Measurements from ENCODE around the gene GCSAML.

The GCSAML gene

GRCh38 chr1:247540581-247540980 is 8.4 kb upstream of the GCSAML start:
- no peak for DNase-seq (ENCODE audit: low read depth, low spot score)
- TF ChIP-seq SUZ12 (IDR thresholded peaks at IDR 0.05; ENCODE audit: extremely low read depth, insufficient read depth, insufficient read length) = no peak
- TF ChIP-seq ZNF274 (IDR thresholded peaks at IDR 0.05; ENCODE audit: low read depth, low read length) = no peak
- no peak for TF ChIP-seq YY1 (IDR thresholded peaks at IDR 0.05; ENCODE audit: insufficient read depth, insufficient read length)
- H3K36me3 ChIP-seq (ENCODE audit: insufficient read depth, insufficient read length, low read length) = no peaks in the 10 kb centered on the region
- H3K4me3 ChIP-seq (ENCODE audit: insufficient read length, low read depth) = no peak overlapping the region
- no peaks in the 10 kb centered on the region for H3K4me1 ChIP-seq (ENCODE audit: insufficient read depth, insufficient read length)
- H3K9ac ChIP-seq (ENCODE audit: insufficient read length, low read depth) = no peak overlapping the region
- no peaks in the 10 kb centered on the region for H3K27me3 ChIP-seq (ENCODE audit: insufficient read depth, insufficient read length)
- H3K9me3 ChIP-seq (ENCODE audit: insufficient read depth, low read length) = no peaks in the 10 kb centered on the region

- no peaks in the 10 kb centered on the region for H3K9me3 ChIP-seq (ENCODE audit: insufficient read depth, low read length)
- no peaks in the 10 kb centered on the region for H3K36me3 ChIP-seq (ENCODE audit: insufficient read depth, insufficient read length, low read length)
- no peak for DNase-seq (ENCODE audit: low read depth, low spot score)
- H3K4me3 ChIP-seq (ENCODE audit: insufficient read length, low read depth) = no peak overlapping the region
- TF ChIP-seq YY1 (IDR thresholded peaks at IDR 0.05; ENCODE audit: insufficient read depth, insufficient read length) = no peak
- no peak for TF ChIP-seq ZNF274 (IDR thresholded peaks at IDR 0.05; ENCODE audit: low read depth, low read length)
- no peak for TF ChIP-seq SUZ12 (IDR thresholded peaks at IDR 0.05; ENCODE audit: extremely low read depth, insufficient read depth, insufficient read length)
- no peak overlapping the region for H3K9ac ChIP-seq (ENCODE audit: insufficient read length, low read depth)
- no peaks in the 10 kb centered on the region for H3K27me3 ChIP-seq (ENCODE audit: insufficient read depth, insufficient read length)
- no peaks in the 10 kb centered on the region for H3K4me1 ChIP-seq (ENCODE audit: insufficient read depth, insufficient read length)
These were observed 6.1 kb upstream of the GCSAML start for GRCh38 chr1:247542811-247543210.

GRCh38 chr1:247548092-247548491 is 842 bp upstream of the GCSAML start:
- no peaks in the 10 kb centered on the region for H3K9me3 ChIP-seq (ENCODE audit: insufficient read depth, low read length)
- peak; percentile 36 for DNase-seq (ENCODE audit: low read depth, low spot score)
- no peak overlapping the region for H3K4me3 ChIP-seq (ENCODE audit: insufficient read length, low read depth)
- no peaks in the 10 kb centered on the region for H3K4me1 ChIP-seq (ENCODE audit: insufficient read depth, insufficient read length)
- TF ChIP-seq ZNF274 (IDR thresholded peaks at IDR 0.05; ENCODE audit: low read depth, low read length) (no peak), YY1 (IDR thresholded peaks at IDR 0.05; ENCODE audit: insufficient read depth, insufficient read length) (no peak)
- no peak overlapping the region for H3K9ac ChIP-seq (ENCODE audit: insufficient read length, low read depth)
- H3K36me3 ChIP-seq (ENCODE audit: insufficient read depth, insufficient read length, low read length) = no peaks in the 10 kb centered on the region
- no peaks in the 10 kb centered on the region for H3K27me3 ChIP-seq (ENCODE audit: insufficient read depth, insufficient read length)

- Histone ChIP-seq H3K4me1 (ENCODE audit: insufficient read depth, insufficient read length) (no peaks in the 10 kb centered on the region), H3K36me3 (ENCODE audit: insufficient read depth, insufficient read length, low read length) (no peaks in the 10 kb centered on the region), H3K9me3 (ENCODE audit: insufficient read depth, low read length) (no peaks in the 10 kb centered on the region), H3K9ac (ENCODE audit: insufficient read length, low read depth) (no peak overlapping the region), H3K27me3 (ENCODE audit: insufficient read depth, insufficient read length) (no peaks in the 10 kb centered on the region), H3K4me3 (ENCODE audit: insufficient read length, low read depth) (no peak overlapping the region)
- TF ChIP-seq SUZ12 (IDR thresholded peaks at IDR 0.05; ENCODE audit: extremely low read depth, insufficient read depth, insufficient read length) (no peak), ZNF274 (IDR thresholded peaks at IDR 0.05; ENCODE audit: low read depth, low read length) (no peak), YY1 (IDR thresholded peaks at IDR 0.05; ENCODE audit: insufficient read depth, insufficient read length) (no peak)
- DNase-seq (ENCODE audit: low read depth, low spot score) = no peak
These were observed 2.8 kb downstream of the GCSAML start for GRCh38 chr1:247551721-247552120.

GRCh38 chr1:247552231-247552630 is 3.3 kb downstream of the GCSAML start:
- TF ChIP-seq SUZ12 (IDR thresholded peaks at IDR 0.05; ENCODE audit: extremely low read depth, insufficient read depth, insufficient read length) = no peak
- TF ChIP-seq YY1 (IDR thresholded peaks at IDR 0.05; ENCODE audit: insufficient read depth, insufficient read length) = no peak
- TF ChIP-seq ZNF274 (IDR thresholded peaks at IDR 0.05; ENCODE audit: low read depth, low read length) = no peak
- Histone ChIP-seq H3K4me1 (ENCODE audit: insufficient read depth, insufficient read length) (no peaks in the 10 kb centered on the region), H3K9ac (ENCODE audit: insufficient read length, low read depth) (no peak overlapping the region), H3K27me3 (ENCODE audit: insufficient read depth, insufficient read length) (no peaks in the 10 kb centered on the region), H3K36me3 (ENCODE audit: insufficient read depth, insufficient read length, low read length) (no peaks in the 10 kb centered on the region), H3K9me3 (ENCODE audit: insufficient read depth, low read length) (no peaks in the 10 kb centered on the region), H3K4me3 (ENCODE audit: insufficient read length, low read depth) (no peak overlapping the region)
- no peak for DNase-seq (ENCODE audit: low read depth, low spot score)

- Histone ChIP-seq H3K4me1 (ENCODE audit: insufficient read depth, insufficient read length) (no peaks in the 10 kb centered on the region), H3K9me3 (ENCODE audit: insufficient read depth, low read length) (no peaks in the 10 kb centered on the region), H3K4me3 (ENCODE audit: insufficient read length, low read depth) (no peak overlapping the region), H3K27me3 (ENCODE audit: insufficient read depth, insufficient read length) (no peaks in the 10 kb centered on the region), H3K9ac (ENCODE audit: insufficient read length, low read depth) (no peak overlapping the region), H3K36me3 (ENCODE audit: insufficient read depth, insufficient read length, low read length) (no peaks in the 10 kb centered on the region)
- TF ChIP-seq ZNF274 (IDR thresholded peaks at IDR 0.05; ENCODE audit: low read depth, low read length) = no peak
- TF ChIP-seq YY1 (IDR thresholded peaks at IDR 0.05; ENCODE audit: insufficient read depth, insufficient read length) = no peak
- TF ChIP-seq SUZ12 (IDR thresholded peaks at IDR 0.05; ENCODE audit: extremely low read depth, insufficient read depth, insufficient read length) = no peak
- no peak for DNase-seq (ENCODE audit: low read depth, low spot score)
These were observed 9.2 kb downstream of the GCSAML start for GRCh38 chr1:247557926-247558674.

GRCh38 chr1:247561711-247562110 is 12.8 kb downstream of the GCSAML start:
- Histone ChIP-seq H3K4me1 (ENCODE audit: insufficient read depth, insufficient read length) (no peaks in the 10 kb centered on the region), H3K4me3 (ENCODE audit: insufficient read length, low read depth) (no peak overlapping the region), H3K9me3 (ENCODE audit: insufficient read depth, low read length) (no peaks in the 10 kb centered on the region), H3K9ac (ENCODE audit: insufficient read length, low read depth) (no peak overlapping the region), H3K27me3 (ENCODE audit: insufficient read depth, insufficient read length) (no peaks in the 10 kb centered on the region), H3K36me3 (ENCODE audit: insufficient read depth, insufficient read length, low read length) (no peaks in the 10 kb centered on the region)
- TF ChIP-seq ZNF274 (IDR thresholded peaks at IDR 0.05; ENCODE audit: low read depth, low read length) (no peak), SUZ12 (IDR thresholded peaks at IDR 0.05; ENCODE audit: extremely low read depth, insufficient read depth, insufficient read length) (no peak), YY1 (IDR thresholded peaks at IDR 0.05; ENCODE audit: insufficient read depth, insufficient read length) (no peak)
- DNase-seq (ENCODE audit: low read depth, low spot score) = no peak

Measured in NT2/D1 (cell line).